Hematopoietic multipotent progenitor cell treated with erythropoietin and hydrocortisone succinate and interleukin-3 and kit ligand, for 17 days (in vitro differentiated cells): ENCODE results near the gene LPAR5.

ENCODE experiments used
- DNase-seq: peaks from one replicate; pipeline ENCODE4 v3.0.0-alpha.2; 2015; ENCODE audit warnings: low spot score

LPAR5 gene

DNA sequence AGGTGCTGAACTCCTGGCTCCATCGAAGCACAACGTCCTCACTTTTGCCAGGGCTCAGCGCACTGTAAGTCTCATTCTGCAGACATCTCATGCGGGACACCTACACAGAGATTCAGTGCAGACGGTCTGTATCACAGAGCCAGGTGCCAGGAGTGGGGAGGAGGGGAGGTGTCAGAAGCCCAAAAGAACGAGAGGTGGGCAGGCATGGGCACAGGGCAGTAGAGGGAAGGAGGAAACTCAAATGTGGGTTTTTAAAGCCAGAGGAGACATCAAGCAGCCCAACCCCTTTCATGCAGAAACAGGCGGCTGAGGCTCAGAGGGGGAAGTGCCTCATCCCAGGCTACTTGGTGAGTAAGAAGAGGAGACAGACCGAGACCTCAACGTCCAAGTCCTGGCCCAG is 2.5 kb upstream of the LPAR5 start:
- DNase-seq: no peak

DNA sequence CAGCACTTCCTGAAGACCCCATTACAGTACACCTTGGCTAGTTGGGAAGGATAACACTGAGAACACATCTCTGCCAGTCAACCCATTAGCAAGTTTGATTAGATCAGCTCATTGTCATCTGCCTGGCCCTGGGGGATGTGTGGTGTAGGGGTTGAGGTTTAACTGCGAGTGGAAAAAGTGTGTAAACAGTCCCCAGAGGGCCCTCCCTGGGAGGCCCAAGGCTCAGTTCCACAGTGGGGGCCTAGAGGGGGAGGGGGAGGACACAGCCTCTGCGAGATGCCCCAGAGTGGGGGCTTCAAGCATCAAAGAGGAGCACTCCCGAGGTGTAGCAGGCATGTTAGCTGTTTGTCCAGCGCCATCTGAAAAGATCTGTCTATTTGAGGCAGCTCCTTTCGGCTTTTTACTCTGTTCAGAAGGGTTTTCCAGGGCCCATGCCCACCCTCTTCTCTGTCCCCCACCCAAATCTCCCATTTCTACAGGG is 344 bp downstream of the LPAR5 start:
- no peak for DNase-seq

DNA sequence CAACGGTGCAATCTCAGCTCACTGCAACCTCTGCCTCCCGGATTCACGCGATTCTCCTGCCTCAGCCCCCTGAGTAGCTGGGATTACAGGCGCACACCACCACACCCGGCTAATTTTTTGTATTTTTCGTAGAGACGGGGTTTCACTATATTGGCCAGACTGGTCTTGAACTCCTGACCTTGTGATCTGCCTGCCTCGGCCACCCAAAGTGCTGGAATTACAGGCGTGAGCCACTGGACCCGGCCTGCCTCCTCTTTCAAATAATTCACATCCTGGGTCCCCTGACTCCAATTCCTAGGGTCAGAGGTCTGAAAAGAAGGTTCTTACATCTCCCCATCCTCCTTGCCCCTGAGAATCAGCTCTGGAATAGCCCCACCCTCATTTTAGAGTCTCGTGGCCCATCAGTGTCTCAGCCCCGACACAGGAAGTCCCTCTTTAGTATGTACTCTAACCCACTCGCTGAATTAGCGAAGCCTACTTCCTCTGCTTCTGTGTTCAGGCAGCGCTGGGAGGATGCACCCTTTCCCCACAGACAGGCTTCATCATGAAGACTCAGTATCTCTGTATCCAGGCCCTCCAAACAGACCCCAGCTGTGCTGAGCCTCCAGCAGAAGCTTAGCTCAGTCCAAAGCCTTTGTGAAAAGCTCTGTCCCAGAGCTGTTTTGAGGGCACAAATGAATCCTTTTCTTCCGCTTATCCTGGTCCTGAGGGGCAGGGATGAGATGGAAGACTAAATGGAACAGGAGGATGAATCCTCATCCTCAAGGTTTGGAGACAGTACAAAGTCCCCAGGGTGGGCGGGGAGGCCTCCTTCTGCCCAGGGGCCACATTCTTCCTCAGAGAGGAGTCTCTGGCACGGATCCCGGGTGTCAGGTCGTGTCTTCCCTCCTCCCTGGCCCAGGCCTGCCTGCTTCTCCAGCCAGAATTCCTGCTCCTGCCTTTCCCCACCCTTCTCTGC is 3.5 kb downstream of the LPAR5 start:
- DNase-seq: no peak

GRCh38 chr12:6631549-6631961 is 4.2 kb downstream of the LPAR5 start:
- no peak for DNase-seq

DNA sequence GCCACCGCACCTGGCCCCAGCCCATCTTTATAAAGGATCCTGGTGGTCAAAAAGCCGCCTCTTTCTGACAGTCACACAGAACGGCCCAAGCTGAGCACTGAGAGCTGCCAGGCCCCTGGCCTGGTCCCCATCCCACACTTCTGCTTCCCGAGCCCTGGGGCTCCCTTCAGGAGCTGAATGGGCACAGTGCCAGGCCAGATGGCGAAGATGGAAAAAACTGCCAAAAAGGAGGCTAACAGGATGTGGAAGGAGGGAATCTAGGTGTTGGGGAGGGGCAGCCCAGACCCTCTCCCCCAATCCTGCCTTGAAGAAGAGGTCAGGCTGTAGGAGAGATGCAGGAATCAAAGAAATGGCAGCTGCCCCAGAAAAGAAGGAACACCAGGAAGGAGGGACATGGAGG is 5.0 kb downstream of the LPAR5 start:
- no peak for DNase-seq

DNA sequence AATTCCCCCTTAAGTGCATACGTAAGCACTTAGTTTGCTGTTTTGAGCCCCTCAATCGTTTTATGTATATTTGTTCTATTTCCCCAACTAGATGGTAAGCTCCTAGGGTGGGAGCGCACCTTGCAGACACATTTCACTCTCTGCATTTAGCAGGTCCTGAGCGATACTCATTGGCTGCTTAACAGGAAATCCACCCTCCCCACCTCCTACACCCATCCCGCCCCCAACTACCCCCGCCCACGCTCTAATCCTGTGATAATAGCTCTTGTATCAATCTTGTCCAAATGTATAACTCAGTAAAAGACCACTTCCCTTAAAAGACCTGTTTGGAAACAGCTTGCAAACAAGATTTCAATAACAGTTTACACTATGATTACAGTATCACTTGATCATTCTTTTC is 8.1 kb downstream of the LPAR5 start:
- DNase-seq: no peak

- DNase-seq: no peak
Measured at GRCh38 chr12:6626654-6627283, 9.0 kb downstream of the LPAR5 start.

DNA sequence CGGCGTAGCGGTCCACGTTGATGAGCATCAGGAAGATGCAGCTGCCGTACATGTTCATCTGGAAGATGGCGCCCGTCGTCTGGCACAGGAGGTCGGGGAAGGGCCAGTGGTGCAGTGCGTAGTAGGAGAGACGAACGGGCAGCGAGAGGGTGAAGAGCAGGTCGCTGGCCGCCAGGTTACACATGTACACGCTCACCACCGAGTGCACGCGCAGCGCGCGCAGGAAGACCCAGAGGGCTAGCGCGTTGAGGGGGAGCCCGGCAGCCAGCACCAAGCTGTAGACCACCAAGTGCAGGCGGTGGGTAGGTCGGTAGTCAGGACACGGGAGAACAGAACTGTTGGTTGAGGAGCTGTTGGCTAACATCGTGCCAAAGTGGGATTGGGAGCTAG is 14.9 kb downstream of the LPAR5 start:
- no peak for DNase-seq

DNA sequence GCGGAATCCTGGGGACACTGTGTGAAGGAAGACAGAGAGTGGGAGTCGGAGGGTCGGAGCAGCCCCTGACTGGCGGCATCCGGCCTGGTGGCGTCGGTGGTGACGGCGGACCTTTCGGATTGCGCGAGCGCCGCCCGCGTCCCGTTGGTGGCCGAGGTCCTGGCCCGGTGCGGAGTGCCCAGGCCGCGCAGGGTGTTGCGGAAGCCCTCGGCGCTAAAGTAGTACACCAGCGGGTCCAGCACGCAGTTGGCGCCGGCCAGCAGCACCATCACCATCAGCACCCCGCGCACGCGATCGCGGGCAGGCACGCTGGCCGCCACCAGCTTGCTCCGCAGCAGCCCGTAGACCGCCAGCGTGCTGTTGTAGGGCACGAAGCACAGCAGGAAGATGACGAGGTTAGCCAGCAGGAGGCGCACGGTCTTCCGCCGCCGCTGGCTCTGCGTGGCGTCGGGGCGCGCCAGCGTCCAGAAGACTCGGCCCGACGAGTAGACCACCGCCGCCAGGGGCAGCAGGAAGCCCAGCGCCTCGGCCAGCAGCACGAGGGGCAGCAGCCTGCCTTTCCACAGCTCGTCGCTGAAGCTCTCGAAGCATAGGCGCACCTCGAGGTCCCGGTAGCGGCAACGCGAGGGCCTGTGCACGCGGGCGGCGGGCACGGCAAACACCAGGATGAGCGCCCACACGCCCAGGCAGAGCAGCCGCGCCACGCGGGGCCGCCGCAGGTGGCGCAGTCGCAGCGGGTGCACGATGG is 15.4 kb downstream of the LPAR5 start:
- DNase-seq: no peak

DNA sequence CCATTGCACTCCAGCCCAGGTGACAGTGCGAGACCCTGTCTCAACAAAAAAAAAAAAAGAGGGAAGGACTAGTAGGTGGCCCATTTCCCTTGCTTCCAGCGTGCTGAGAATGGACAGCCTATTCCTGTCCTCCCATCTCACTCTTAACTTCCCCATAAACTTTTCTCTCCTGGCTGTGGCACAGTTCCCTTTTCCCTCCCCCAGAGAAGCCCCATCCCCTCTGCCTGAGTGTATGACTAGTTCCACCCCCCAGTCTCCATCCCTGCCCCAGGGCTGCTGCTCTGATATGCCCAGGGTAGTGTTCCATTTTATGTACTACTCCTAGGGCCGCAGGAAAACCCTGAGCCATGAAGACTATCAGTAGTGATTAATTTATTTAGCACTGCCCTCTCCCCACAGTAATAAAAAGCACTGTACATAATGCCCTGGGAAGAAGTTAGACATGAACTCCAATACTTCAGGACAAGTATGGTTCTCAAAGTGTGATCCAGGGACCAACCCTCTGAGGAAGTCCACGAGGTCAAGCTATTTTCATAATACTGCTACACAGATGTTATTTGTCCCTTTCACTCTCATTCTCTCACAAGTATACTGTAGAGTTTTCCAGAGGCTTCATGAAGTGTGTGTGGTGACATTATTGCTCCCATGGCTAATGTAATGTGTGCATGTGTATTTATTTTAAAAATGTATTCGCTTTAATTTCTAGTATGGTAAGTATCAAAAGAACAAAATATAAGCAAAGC is 17.1 kb downstream of the LPAR5 start:
- no peak for DNase-seq

- DNase-seq: no peak
Measured at GRCh38 chr12:6615802-6616201, 20.0 kb downstream of the LPAR5 start.

DNA sequence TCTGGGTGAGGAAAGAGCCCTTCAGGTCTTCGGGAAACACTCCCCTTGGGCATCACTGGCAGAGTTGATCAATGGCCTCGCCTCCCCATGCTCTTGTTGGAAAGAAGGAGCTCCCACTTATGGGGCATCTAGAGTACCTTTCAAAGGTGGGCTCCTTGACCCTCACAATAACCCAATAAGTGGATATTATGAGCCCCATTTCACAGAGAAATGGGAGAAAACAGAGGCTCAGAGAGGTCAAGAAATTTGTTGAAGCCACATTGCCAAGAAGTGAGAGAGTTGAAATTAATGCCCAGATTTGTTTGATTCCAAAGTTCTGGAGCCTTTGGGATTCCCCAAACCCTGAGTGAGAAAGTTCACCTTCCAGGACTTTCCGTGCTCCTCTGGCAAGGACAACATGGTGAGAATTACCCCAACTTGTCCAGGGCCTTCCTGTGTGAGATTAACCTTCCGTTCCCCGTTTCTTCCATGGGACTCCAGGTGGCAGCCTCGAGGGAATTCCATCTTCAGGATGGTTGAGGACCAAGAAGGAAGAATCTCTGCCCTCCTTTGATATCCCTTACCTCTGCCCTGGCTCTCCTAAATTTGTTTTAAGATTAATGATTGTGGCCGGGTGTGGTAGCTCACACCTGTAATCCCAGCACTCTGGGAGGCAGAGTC is 21.1 kb downstream of the LPAR5 start:
- DNase-seq: no peak

- peak; percentile 55 for DNase-seq
Measured at GRCh38 chr12:6613776-6614512, 21.8 kb downstream of the LPAR5 start.

GRCh38 chr12:6613015-6613775 is 22.6 kb downstream of the LPAR5 start:
- peak; percentile 37 for DNase-seq

DNA sequence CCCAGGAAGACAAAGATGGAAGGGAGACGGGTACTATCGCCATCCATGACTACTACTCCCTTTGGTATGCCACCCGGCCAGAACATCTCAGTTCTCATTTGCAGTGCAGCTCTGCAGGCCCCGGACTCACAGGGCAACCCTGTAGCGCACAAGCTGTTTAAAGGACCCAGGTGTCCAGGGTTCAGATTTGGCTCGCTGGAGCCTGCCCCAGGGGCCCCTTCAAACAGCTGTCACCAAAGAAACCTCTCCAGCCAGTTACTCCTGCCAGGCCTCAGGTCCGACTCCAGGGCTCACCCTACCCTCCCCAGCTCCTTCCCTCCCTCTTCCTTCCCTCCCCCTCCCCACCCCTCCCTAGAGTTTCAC is 23.1 kb downstream of the LPAR5 start:
- no peak for DNase-seq

DNA sequence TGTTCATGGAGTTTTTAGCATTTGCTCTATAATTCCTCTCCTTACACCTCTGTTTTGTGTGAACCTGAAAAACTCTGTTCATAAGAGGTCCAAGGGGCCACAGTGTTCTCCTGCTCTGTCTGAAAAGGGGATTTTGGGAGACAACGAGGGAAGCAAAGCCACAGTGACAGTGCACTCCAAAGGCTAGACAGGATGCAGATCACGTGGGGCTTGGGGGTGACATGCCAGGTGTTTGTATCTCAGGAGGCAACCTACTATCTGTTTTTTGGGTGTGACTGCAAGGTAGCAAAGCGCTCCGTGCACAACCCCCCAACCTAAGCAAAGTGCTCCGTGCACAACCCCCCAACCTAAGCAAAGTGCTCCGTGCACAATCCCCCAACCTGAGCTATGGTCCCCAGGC is 23.5 kb downstream of the LPAR5 start:
- no peak for DNase-seq

GRCh38 chr12:6608592-6609281 is 27.0 kb downstream of the LPAR5 start:
- DNase-seq: no peak

GRCh38 chr12:6607751-6608591 is 27.8 kb downstream of the LPAR5 start:
- DNase-seq: peak; percentile 11
